Endothelial cell of umbilical vein (primary cell): ENCODE measurements around the gene TCEA2. TPM values are rescaled to one million over a fixed set of nuclear protein-coding genes. Genes with fewer than 3 reads are reported as not detected.

Experiments
- BruUV-seq: library from RNA; stranded (reverse); fragments of 400-500 nt; replicated peaks from 2 replicates; lab custom pipeline; 2021; lab: Mats Ljungman, UMichigan
- CTCF ChIA-PET: fragments of 300-600, 350-600 bp; sonication (Branson Sonifier 250); formaldehyde crosslinking; loops from one replicate; lab custom pipeline; 2021; ENCODE audit warnings: antibody characterized with exemption, inconsistent platforms; lab: Charles Lee
- POLR2A ChIA-PET: fragments of 300-600, 350-600 bp; sonication (Branson Sonifier 250); formaldehyde crosslinking; loops from one replicate; lab custom pipeline; 2021; ENCODE audit warnings: antibody characterized with exemption, inconsistent platforms; lab: Charles Lee
- DNase-seq: peaks from one replicate; pipeline ENCODE4 v3.0.0-alpha.2; 2011; ENCODE audit warnings: low read depth, low spot score
- FAIRE-seq: peaks from 2 replicates; lab custom pipeline; 2011; peaks lifted over from hg19 to GRCh38; lab: Jason Lieb, UNC
- H2AFZ ChIP-seq: 2 replicates; pipeline ENCODE4 v1.6.0; 2012; ENCODE audit warnings: low read depth, low read length, control low read depth, inconsistent platforms
- H3K27ac ChIP-seq: 2 replicates; pipeline ENCODE4 v1.5.1; 2011; ENCODE audit warnings: low read depth, mild to moderate bottlenecking, control low read depth, low read length, moderate library complexity; ENCODE audit not compliant: insufficient read depth
- H3K27me3 ChIP-seq, 2 experiments: 2 replicates each; pipeline versions ENCODE4 v1.6.0 to v1.6.1; 2011; ENCODE audit warnings: low read length in 2 of 2, mixed read lengths in 1 of 2; ENCODE audit not compliant: control insufficient read depth in 2 of 2, insufficient read depth in 2 of 2
- H3K36me3 ChIP-seq, 2 experiments: 2 replicates in 1 of 2; 3 replicates in 1 of 2; pipeline ENCODE4 v1.5.1; 2011; ENCODE audit warnings: low read length in 2 of 2, mild to moderate bottlenecking in 1 of 2, moderate library complexity in 1 of 2; ENCODE audit not compliant: control insufficient read depth in 2 of 2, insufficient read depth in 2 of 2; ENCODE audit errors: extremely low read depth in 1 of 2
- H3K4me1 ChIP-seq: 3 replicates; pipeline ENCODE4 v1.5.1; 2011; ENCODE audit warnings: mild to moderate bottlenecking, low read length; ENCODE audit not compliant: control insufficient read depth, insufficient read depth; ENCODE audit errors: extremely low read depth
- H3K4me2 ChIP-seq: 2 replicates; pipeline ENCODE4 v1.6.1; 2011; ENCODE audit warnings: low read length, control low read depth, mixed read lengths; ENCODE audit not compliant: insufficient read depth
- H3K4me3 ChIP-seq, 3 experiments: fragments of 200-600 bp in 1 of 3; sonication (generic), shearing (Covaris generic) in 1 of 3; replicated peaks in 1 of 3; 2 replicates each; pipeline ENCODE4 v1.5.1; 2011 to 2016; ENCODE audit warnings: control low read depth in 3 of 3, low read length in 3 of 3, mild to moderate bottlenecking in 2 of 3, inconsistent platforms in 1 of 3, low read depth in 1 of 3, moderate library complexity in 1 of 3; ENCODE audit not compliant: insufficient read depth in 1 of 3
- H3K79me2 ChIP-seq: 2 replicates; pipeline ENCODE4 v1.6.0; 2012; ENCODE audit warnings: low read length, inconsistent platforms; ENCODE audit not compliant: control insufficient read depth, insufficient read depth
- H3K9ac ChIP-seq: replicated peaks from 2 replicates; pipeline ENCODE3; 2011; ENCODE audit warnings: low read length, control low read depth; ENCODE audit not compliant: insufficient read depth; ENCODE audit errors: extremely low read depth
- H3K9me1 ChIP-seq: replicated peaks from 3 replicates; pipeline ENCODE4 v1.6.0; 2011; ENCODE audit warnings: mild to moderate bottlenecking, low read length; ENCODE audit not compliant: control insufficient read depth, insufficient read depth; ENCODE audit errors: extremely low read depth
- H3K9me3 ChIP-seq: replicated peaks from 2 replicates; pipeline ENCODE4 v1.5.1; 2012; ENCODE audit warnings: low read length, inconsistent platforms; ENCODE audit not compliant: control insufficient read depth, insufficient read depth
- H4K20me1 ChIP-seq: replicated peaks from 2 replicates; pipeline ENCODE3; 2011; ENCODE audit warnings: mild to moderate bottlenecking, low read length; ENCODE audit not compliant: control insufficient read depth, insufficient read depth; ENCODE audit errors: extremely low read depth
- CTCF ChIP-seq, 2 donors: IDR thresholded peaks; 1 replicate in 1 of 2; 2 replicates in 1 of 2; pipeline ENCODE4 v1.5.1; 2011; ENCODE audit warnings: low read length in 2 of 2, mild to moderate bottlenecking in 2 of 2, moderate library complexity in 2 of 2, control low read depth in 1 of 2, inconsistent platforms in 1 of 2, low read depth in 1 of 2; ENCODE audit not compliant: insufficient read depth in 1 of 2; ENCODE audit errors: extremely low read depth in 1 of 2
- EZH2 ChIP-seq: IDR thresholded peaks from 2 replicates; pipeline ENCODE4 v1.6.1; 2012; ENCODE audit warnings: borderline replicate concordance, low read depth, mild to moderate bottlenecking, moderate library complexity, low read length, inconsistent platforms; ENCODE audit not compliant: severe bottlenecking
- FOS ChIP-seq: IDR thresholded peaks from 2 replicates; pipeline ENCODE4 v1.6.1; 2011; ENCODE audit warnings: mild to moderate bottlenecking, low read length, moderate library complexity, borderline replicate concordance; ENCODE audit not compliant: insufficient read depth
- GATA2 ChIP-seq: IDR thresholded peaks from 2 replicates; pipeline ENCODE4 v1.7.0; 2011; ENCODE audit warnings: low read depth, mild to moderate bottlenecking, moderate library complexity, mixed read lengths, low read length; ENCODE audit not compliant: insufficient read length, insufficient read depth
- JUN ChIP-seq: IDR thresholded peaks from 2 replicates; pipeline ENCODE4 v1.6.1; 2011; ENCODE audit warnings: borderline replicate concordance, low read depth; ENCODE audit not compliant: insufficient read length, insufficient read depth
- MAX ChIP-seq: IDR thresholded peaks from 2 replicates; pipeline ENCODE4 v1.6.1; 2011; ENCODE audit not compliant: insufficient read depth, insufficient read length
- MYC ChIP-seq: IDR thresholded peaks from one replicate; pipeline ENCODE4 v1.6.1; 2011; ENCODE audit warnings: mild to moderate bottlenecking, low read depth, low read length
- POLR2A ChIP-seq: IDR thresholded peaks from 2 replicates; pipeline ENCODE4 v1.6.1; 2012; ENCODE audit warnings: low read depth, mild to moderate bottlenecking, control low read depth, low read length
- POLR2AphosphoS5 ChIP-seq: IDR thresholded peaks from 2 replicates; pipeline ENCODE4 v1.6.1; 2012; ENCODE audit warnings: low read depth, mild to moderate bottlenecking, control low read depth, low read length, moderate library complexity; ENCODE audit not compliant: insufficient read depth
- dilution Hi-C: fragments of 300-500 bp; cut with MboI; formaldehyde crosslinking; loops from one replicate; pipeline ENCODE4 v1.15.0; 2019; ENCODE audit warnings: low sequenced_read_pairs; ENCODE audit not compliant: extremely low pct_ligation_motif_present
- intact Hi-C: fragments of 100-400 bp; cut with micrococcal nuclease; formaldehyde crosslinking; loops from one replicate; pipeline ENCODE4 v1.10.0; 2022
- polyA plus RNA-seq, 4 experiments: library from polyadenylated mRNA; depleted of rRNA in 3 of 4; stranded (reverse) in 3 of 4; unstranded in 1 of 4; fragments of >200 nt; gene quantifications; 2 replicates each; pipeline versions ENCODE4 v1.2.1 to v1.2.3, GENCODE V29; 2011 to 2012; ENCODE audit warnings: missing spikeins in 1 of 4
- total RNA-seq: library from RNA; stranded (reverse); gene quantifications from 2 replicates; pipeline ENCODE4 v1.2.3, GENCODE V29; 2021

Gene TCEA2
- total and polyA plus RNA-seq, 2 donors (not counting 3 experiments of a cell fraction or from before 2014, with no cell fraction given) = 53.1 to 65.5 TPM

GRCh38 chr20:64071341-64072332 lies 8.6 kb downstream of the TCEA2 start:
- Histone ChIP-seq H3K9me3 (no peaks in the 10 kb centered on the region), H3K79me2 (no peaks in the 10 kb centered on the region), H2AFZ (no peak overlapping the region), H3K27ac (no peak overlapping the region), H3K9me1 (no peaks in the 10 kb centered on the region), H4K20me1 (no peaks in the 10 kb centered on the region), H3K36me3 (peaks cover 0 to 21% of the 10 kb centered on the region in 2 experiments), H3K9ac (no peak overlapping the region), H3K4me2 (no peak overlapping the region), H3K4me1 (no peaks in the 10 kb centered on the region), H3K4me3 (no peak overlapping the region), H3K27me3 (no peaks in the 10 kb centered on the region)
- no peak for FAIRE-seq
- ChIA-PET POLR2A (interaction anchor here (0.7 kb wide), 1 partner anchor 48 kb away, joined by 6 read pairs; no protein-coding TSS in a partner anchor), CTCF (interaction anchor here (1.2 to 1.5 kb wide), 3 partner anchors 18 to 33 kb away, joined by 3 to 5 read pairs (median 5); no protein-coding TSS in a partner anchor)
- no peak for DNase-seq
- BruUV-seq = no TSS peak
- intact Hi-C loops (no loop called here), dilution Hi-C loops (no loop called here)
- TF ChIP-seq POLR2AphosphoS5 = peak; percentile 23
- TF ChIP-seq FOS = no peak

GRCh38 chr20:64072498-64073063 lies 9.6 kb downstream of the TCEA2 start:
- dilution Hi-C loops = no loop called here
- BruUV-seq = no TSS peak

More at GRCh38 chr20:64072498-64073063, 9.6 kb downstream of the TCEA2 start:
- Histone ChIP-seq H4K20me1 (no peaks in the 10 kb centered on the region), H3K9ac (no peak overlapping the region), H3K4me1 (no peaks in the 10 kb centered on the region), H3K9me1 (no peaks in the 10 kb centered on the region), H3K27ac (no peak overlapping the region), H3K27me3 (no peaks in the 10 kb centered on the region), H3K9me3 (no peaks in the 10 kb centered on the region), H3K4me3 (no peak overlapping the region), H3K36me3 (peaks cover 0 to 21% of the 10 kb centered on the region in 2 experiments), H3K4me2 (no peak overlapping the region), H3K79me2 (peaks cover 2% of the 10 kb centered on the region), H2AFZ (no peak overlapping the region)
- TF ChIP-seq EZH2 (no peak), POLR2A (no peak), MAX (no peak), MYC (no peak), JUN (no peak), GATA2 (no peak), CTCF (IDR thresholded peaks at IDR 0.05; ENCODE audit: extremely low read depth in 1 of 2, insufficient read depth in 1 of 2, low read depth in 1 of 2, low read length in 2 of 2) (no peak), POLR2AphosphoS5 (no peak), FOS (no peak)
- FAIRE-seq (no peak), DNase-seq (no peak)
- CTCF ChIA-PET = interaction anchor here (1.2 to 1.5 kb wide), 3 partner anchors 19 to 34 kb away, joined by 3 to 5 read pairs (median 5); no protein-coding TSS in a partner anchor
- intact Hi-C loops = no loop called here
- POLR2A ChIA-PET = no interaction called here
